Activated CD8-positive, alpha-beta memory T cell treated with anti-CD3 and anti-CD28 coated beads for 24 hours (primary cell): ENCODE results near the gene INTS1.
"Not testable (repeated sequence)": the region's sequence is repeated elsewhere in the genome, so short reads cannot be mapped to it uniquely, and the experiment has no call there.

Source experiments
- DNase-seq: peaks from one replicate; pipeline ENCODE4 v3.0.0-alpha.2; 2020

INTS1 gene

DNA sequence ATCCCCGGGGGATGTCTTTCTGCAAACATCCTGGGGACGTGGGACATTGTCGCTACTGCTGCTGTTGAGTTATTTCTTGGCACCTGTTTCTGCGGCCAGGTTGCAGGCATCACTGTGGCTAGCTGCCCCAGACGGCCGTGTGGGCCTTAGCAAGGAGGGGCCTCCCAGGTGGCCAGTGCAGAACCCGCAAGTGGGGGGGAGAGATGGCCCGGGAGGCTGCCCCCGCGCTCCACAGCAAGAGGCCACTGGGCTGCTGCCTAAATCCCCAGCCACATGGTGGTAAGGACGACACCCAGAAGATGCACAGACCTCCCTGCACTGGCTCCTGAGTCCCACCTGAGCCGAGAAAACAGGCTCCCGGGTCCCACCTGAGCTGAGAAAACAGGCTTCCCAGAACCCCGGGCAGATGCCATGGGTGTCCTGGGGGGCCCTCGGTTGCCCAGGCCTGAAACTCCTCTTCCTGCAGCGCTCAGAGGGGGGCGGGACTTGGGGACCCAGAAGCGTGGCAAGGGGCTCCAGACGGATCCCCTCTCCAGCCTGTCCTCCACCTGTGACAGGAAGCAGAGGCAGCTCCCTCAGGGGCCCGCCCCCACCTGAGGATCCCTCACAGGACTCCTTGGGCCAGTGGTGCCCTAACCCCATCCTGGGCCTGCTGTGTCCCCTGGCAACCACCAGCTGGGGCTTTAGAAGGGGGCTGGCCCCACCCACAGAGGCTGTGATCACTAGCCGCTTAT, 25.4 kb upstream of the INTS1 start:
- peak; percentile 55 for DNase-seq

GRCh38 chr7:1526271-1526754, 22.1 kb upstream of the INTS1 start:
- no peak for DNase-seq

GRCh38 chr7:1525409-1525808, 21.2 kb upstream of the INTS1 start:
- DNase-seq = no peak

- no peak for DNase-seq
These were observed 19.7 kb upstream of the INTS1 start for GRCh38 chr7:1523844-1524243.

- no peak for DNase-seq
These were observed 19.0 kb upstream of the INTS1 start for GRCh38 chr7:1523208-1523607.

- DNase-seq = no peak
These were observed 17.3 kb upstream of the INTS1 start for GRCh38 chr7:1521456-1521855.

GRCh38 chr7:1520539-1521234, 16.5 kb upstream of the INTS1 start:
- DNase-seq = no peak

- not testable (repeated sequence) for DNase-seq
These were observed 15.2 kb upstream of the INTS1 start for GRCh38 chr7:1519322-1519922.

GRCh38 chr7:1516586-1517251, 12.5 kb upstream of the INTS1 start:
- DNase-seq = no peak

DNA sequence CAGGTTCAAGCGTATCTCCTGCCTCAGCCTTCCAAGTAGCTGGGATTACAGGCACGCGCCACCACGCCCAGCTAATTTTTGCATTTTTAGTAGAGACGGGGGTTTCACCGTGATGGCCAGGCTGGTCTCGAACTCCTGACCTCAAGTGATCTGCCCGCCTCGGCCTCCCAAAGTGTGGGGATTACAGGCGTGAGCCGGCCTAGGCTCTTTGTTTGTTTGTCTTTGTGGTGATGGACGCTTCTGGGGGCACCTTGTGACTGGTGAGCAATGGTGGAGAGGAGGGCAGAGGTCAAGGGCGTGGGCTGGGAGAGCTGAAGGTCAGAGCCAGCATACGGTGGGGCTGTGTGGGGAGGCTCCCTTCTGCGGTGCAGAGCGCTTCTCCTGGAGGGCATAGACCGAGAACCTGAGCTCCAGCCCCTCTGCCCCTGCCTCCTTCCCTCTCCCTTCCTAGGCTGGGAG, 11.3 kb upstream of the INTS1 start:
- not testable (repeated sequence) for DNase-seq

GRCh38 chr7:1514995-1515401, 10.8 kb upstream of the INTS1 start:
- no peak for DNase-seq

GRCh38 chr7:1514407-1514806, 10.2 kb upstream of the INTS1 start:
- DNase-seq = no peak

DNA sequence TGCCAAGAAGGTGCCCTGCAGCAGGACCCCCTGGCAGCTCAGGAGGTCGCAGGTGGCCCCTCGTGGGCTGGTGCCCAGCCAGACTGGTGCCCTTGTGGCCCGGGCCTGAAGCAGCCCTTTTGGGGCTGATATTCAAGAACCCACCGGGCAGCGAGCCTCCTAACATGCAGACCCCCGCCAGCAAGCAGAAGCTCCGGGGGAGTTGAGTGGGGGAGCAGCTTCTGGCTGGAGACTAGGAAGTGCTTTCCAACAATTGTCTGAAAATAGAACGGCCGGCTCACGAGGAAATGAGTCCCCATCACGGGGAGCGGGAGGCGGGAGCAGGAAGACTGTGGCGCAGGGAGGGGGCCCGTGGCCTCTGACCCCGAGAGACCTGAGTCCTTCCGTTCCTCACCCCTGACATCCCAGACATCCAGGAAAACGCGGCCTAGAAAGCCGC, 9.5 kb upstream of the INTS1 start:
- no peak for DNase-seq

- DNase-seq = peak; percentile 75
These were observed 8.8 kb upstream of the INTS1 start for GRCh38 chr7:1512781-1513656.

- DNase-seq = no peak
These were observed 7.5 kb upstream of the INTS1 start for GRCh38 chr7:1511444-1512422.

DNA sequence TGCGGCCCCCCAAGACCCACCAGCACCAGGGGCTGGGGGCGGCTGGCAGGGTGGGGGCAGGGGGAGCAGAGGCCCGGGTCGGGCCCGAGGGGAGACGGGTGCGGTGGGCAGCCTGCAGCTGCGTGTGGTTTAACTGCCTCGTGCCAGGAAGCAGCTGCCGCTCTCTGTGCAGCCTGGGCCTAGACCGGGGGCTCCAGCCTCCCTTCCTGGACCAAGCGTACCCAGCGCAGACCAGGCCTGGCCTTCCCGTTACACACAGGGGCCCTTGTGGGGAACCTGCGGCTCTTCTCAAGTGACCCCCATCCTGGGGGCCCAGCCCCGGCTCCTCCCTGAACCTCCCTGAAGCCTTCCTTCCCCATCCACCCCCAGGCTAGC, 6.6 kb upstream of the INTS1 start:
- DNase-seq = no peak

DNA sequence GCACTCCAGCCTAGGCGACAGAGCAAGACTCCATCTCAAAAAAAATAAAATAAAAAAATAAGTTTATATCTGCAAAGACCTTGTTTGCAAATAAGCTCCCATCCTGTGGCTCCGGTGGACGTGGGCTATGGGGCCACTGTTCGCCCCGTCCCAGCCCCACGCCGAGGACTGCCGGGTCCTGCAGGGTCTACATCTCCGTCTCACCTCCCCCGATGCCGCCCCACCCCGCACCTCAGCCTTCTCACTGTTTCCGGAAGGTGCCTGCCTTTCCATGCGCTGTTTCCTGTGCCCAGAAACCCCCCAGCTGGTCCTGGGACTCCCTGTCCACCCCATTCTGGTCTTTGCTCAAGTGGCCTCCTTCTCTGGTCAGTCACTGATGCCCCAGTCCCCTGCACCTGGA, 5.0 kb upstream of the INTS1 start:
- DNase-seq = no peak

DNA sequence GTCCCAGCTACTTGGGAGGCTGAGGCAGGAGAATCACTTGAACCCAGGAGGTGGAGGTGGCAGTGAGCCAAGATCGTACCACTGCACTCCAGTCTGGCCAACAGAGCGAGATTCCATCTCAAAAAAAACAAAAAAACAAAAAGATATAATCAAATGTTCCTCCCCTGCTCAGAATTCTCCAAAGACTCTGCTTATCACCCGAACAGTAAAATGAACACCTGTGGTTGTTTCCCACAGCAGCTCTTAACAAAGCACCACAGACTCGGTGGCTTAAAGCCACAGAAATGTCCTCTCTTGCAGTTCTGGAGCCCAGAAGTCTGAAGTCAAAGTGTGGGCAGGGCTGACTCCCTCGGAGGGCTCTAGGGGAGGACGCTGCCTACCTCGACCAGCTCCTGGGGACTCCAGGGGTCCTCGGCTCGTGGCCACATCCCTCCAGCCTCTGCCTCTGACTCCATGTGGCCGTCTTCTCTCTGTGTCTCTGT, 4.1 kb upstream of the INTS1 start:
- no peak for DNase-seq

- DNase-seq = no peak
These were observed 1.8 kb upstream of the INTS1 start for GRCh38 chr7:1505731-1506550.

DNA sequence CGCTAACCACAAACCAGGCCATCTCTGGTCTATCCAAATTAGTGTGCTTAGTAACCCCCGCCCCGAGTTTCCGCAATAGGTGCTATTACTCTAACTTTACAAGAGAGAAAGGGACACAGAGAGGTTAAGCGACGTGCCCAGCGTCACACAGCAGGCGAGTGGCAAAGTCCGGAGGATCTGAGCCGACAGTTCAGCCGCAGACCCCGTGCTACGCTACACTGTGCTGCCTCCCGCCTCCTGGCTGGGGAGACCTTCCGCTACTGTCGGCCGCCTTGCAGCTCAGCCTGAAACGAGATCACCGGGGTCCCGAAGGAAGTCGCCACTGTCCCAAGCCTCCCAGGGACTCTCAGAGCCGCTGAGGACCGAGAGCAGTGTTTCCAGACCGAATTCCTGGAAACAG, 799 bp downstream of the INTS1 start:
- no peak for DNase-seq
